Spleen (tissue), 7 donors: ENCODE measurements around the gene EYA2.

ENCODE experiments used
- POLR2A ChIP-seq, 3 donors: fragments of 450-650 bp; IDR thresholded peaks; one replicate each; pipeline ENCODE4 v1.5.1; 2017; ENCODE audit warnings: antibody characterized with exemption in 3 of 3, mild to moderate bottlenecking in 1 of 3
- POLR2AphosphoS5 ChIP-seq, 3 donors: sonication (generic); formaldehyde crosslinking; IDR thresholded peaks; one replicate each; pipeline ENCODE4 v1.5.1; 2017; ENCODE audit warnings: antibody characterized with exemption in 3 of 3
- TF ChIP-seq, protein P1 (sequence below), 11 experiments: fragments of 200-600 bp in 7 of 11; fragments of 450-650 bp in 4 of 11; sonication (generic) in 4 of 11; IDR thresholded peaks in 8 of 11; conservative IDR thresholded peaks in 3 of 11; 1 replicate in 7 of 11; 2 replicates in 4 of 11; pipeline versions ENCODE4 v1.4.0 to v1.8.0; 2016 to 2021; ENCODE audit warnings: antibody characterized with exemption in 11 of 11, inconsistent platforms in 4 of 11, mild to moderate bottlenecking in 1 of 11
- donor health status: DM: no; HTN: no; CAD: no; lungs with moderate emphysema.
- donor health status: DM: no; HTN: no; CAD: no.
- donor health status: DM: no; HTN: no; CAD: no.

DNA sequence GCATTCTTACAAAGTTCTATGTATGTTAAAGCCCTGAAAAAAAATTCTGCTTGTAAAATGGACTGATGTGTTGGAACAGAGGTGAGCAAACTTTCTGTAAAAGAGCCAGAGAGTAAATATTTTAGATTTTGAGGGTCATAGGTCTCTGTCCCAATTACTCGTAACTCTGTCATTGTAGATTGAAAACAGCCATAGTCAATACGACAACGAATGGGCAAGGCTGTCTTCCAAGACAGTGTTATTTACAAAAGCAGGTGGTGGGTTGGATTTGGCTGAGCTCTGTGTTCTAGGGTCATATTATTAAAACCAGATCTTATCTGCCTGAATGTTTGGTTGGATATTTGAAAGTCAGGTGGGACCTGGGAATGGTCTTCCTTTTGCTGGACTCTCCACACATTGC, 135.2 kb downstream of the EYA2 start:
- TF ChIP-seq, protein P1, sequence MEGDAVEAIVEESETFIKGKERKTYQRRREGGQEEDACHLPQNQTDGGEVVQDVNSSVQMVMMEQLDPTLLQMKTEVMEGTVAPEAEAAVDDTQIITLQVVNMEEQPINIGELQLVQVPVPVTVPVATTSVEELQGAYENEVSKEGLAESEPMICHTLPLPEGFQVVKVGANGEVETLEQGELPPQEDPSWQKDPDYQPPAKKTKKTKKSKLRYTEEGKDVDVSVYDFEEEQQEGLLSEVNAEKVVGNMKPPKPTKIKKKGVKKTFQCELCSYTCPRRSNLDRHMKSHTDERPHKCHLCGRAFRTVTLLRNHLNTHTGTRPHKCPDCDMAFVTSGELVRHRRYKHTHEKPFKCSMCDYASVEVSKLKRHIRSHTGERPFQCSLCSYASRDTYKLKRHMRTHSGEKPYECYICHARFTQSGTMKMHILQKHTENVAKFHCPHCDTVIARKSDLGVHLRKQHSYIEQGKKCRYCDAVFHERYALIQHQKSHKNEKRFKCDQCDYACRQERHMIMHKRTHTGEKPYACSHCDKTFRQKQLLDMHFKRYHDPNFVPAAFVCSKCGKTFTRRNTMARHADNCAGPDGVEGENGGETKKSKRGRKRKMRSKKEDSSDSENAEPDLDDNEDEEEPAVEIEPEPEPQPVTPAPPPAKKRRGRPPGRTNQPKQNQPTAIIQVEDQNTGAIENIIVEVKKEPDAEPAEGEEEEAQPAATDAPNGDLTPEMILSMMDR (IDR thresholded peaks at IDR 0.05 in 8 of 11, conservative IDR thresholded peaks at IDR 0.05 in 3 of 11) = no peak
- TF ChIP-seq POLR2A (IDR thresholded peaks at IDR 0.05) = no peak
- no peak for TF ChIP-seq POLR2AphosphoS5 (IDR thresholded peaks at IDR 0.05)
